ENCODE measurements around the gene ENGASE.
"Not testable (repeated sequence)": the region's sequence is repeated elsewhere in the genome, so short reads cannot be mapped to it uniquely, and the experiment has no call there.

The ENGASE gene

GRCh38 chr17:79053251-79053925 lies 21.2 kb upstream of the ENGASE start:
- DNase-seq, result no peak

GRCh38 chr17:79054200-79054960 lies 20.2 kb upstream of the ENGASE start:
- DNase-seq, result no peak

GRCh38 chr17:79055197-79055596 lies 19.4 kb upstream of the ENGASE start:
- no peak for DNase-seq

- DNase-seq, result no peak
Measured at GRCh38 chr17:79057737-79058385, 16.8 kb upstream of the ENGASE start.

- no peak for DNase-seq
Measured at GRCh38 chr17:79062691-79063090, 11.9 kb upstream of the ENGASE start.

- no peak for DNase-seq
Measured at GRCh38 chr17:79064026-79064425, 10.6 kb upstream of the ENGASE start.

GRCh38 chr17:79065105-79065670 lies 9.4 kb upstream of the ENGASE start:
- peak; percentile 60 for DNase-seq

- DNase-seq, result no peak
Measured at GRCh38 chr17:79066963-79067362, 7.7 kb upstream of the ENGASE start.

- DNase-seq, result no peak
Measured at GRCh38 chr17:79070266-79070880, 4.3 kb upstream of the ENGASE start.

GRCh38 chr17:79071161-79071740 lies 3.4 kb upstream of the ENGASE start:
- DNase-seq, result no peak

GRCh38 chr17:79072544-79072943 lies 2.1 kb upstream of the ENGASE start:
- no peak for DNase-seq

GRCh38 chr17:79073016-79073705 lies 1.5 kb upstream of the ENGASE start:
- DNase-seq, result no peak

- no peak for DNase-seq
Measured at GRCh38 chr17:79073706-79074088, 927 bp upstream of the ENGASE start.

GRCh38 chr17:79074121-79074648 lies 439 bp upstream of the ENGASE start:
- DNase-seq, result not testable (repeated sequence)

GRCh38 chr17:79075446-79075750 lies 774 bp downstream of the ENGASE start:
- DNase-seq, result no peak

- no peak for DNase-seq
Measured at GRCh38 chr17:79075861-79076406, 1.3 kb downstream of the ENGASE start.

- DNase-seq, result no peak
Measured at GRCh38 chr17:79077587-79077986, 3.0 kb downstream of the ENGASE start.

GRCh38 chr17:79078476-79079190 lies 4.0 kb downstream of the ENGASE start:
- no peak for DNase-seq

- no peak for DNase-seq
Measured at GRCh38 chr17:79079421-79080200, 5.0 kb downstream of the ENGASE start.

GRCh38 chr17:79080349-79080748 lies 5.7 kb downstream of the ENGASE start:
- no peak for DNase-seq

Data from CD4-positive, alpha-beta T cell treated with Interleukin-4 for 4 hours (primary cell).